T-helper 9 cell (primary cell): ENCODE data around the gene TGFBR2.
A peak's percentile ranks its signal among the peaks of the same experiment; 100 is the strongest.

Experiments
- DNase-seq: peaks from one replicate; pipeline ENCODE4 v3.0.0-alpha.2; 2020

Gene TGFBR2

DNA sequence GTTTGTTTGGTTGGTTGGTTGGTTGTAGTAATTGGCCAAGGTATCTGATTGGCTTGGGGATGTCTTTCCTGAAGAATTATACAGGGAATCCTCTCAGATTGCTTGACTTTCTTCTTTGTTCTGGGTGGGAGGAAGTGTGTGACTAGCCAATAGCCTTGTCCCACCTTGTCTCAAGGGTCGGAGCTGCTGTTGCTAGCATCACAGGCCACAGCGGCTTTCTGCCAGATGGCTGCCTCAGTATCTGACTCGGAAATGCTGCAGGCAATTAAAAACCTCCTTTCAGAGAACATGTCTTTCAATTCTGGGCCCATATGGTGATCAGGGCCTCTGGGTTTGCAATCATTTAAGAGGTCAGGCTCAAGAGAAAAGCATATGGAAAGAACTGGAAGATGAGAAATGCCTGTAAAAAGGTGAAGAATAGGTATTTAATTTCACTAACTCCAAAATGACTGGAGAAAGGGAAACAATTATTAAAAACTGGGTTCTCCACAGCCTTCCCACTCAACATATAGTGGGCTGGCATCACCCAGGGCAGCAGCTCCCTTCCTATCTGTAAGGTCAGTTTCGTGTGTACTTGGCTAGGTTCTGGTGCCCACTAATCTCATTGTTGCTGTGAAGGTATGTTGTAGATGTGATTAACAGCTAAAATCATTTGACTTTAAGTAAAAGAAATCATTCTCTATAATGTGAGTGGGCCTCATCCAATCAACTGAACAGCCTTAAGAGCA lies 32.4 kb downstream of the TGFBR2 start:
- DNase-seq: no peak

DNA sequence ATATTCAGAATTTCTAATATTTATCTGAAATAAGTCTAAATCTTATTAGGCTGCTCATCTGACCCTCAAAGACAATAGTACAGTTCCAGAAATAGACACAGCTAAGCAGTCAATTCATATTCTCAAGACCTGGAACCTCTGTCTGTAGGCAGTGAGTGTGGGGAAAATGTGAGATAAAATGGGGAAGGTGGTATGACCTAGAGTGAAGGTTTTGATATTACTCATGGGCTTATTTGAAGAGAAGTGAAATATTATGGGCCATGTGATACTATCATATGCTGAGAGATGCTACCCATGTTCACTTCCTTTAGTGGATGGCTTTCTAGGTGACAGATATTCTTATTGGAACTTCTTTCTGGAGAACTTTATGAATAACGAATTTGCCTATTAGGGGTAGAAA lies 33.5 kb downstream of the TGFBR2 start:
- DNase-seq: no peak

DNA sequence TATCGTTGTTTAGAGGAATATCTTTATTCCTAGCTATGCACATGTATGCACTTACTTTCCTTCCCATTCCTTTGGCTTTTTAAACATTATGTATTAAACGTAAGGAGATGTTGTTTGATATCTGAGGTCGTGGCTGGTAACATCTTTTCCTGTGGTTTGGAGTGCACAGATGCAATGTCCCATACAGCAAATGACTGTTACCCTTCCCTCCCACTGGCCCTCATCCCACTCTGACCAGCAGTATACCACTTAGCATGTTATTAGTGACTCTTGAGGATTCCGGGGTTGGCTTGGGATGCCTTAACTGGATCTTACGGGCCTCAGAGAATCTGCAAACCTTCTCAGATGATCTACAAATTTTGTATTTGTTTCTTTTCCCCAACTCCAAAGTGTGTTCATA lies 34.5 kb downstream of the TGFBR2 start:
- no peak for DNase-seq

DNA sequence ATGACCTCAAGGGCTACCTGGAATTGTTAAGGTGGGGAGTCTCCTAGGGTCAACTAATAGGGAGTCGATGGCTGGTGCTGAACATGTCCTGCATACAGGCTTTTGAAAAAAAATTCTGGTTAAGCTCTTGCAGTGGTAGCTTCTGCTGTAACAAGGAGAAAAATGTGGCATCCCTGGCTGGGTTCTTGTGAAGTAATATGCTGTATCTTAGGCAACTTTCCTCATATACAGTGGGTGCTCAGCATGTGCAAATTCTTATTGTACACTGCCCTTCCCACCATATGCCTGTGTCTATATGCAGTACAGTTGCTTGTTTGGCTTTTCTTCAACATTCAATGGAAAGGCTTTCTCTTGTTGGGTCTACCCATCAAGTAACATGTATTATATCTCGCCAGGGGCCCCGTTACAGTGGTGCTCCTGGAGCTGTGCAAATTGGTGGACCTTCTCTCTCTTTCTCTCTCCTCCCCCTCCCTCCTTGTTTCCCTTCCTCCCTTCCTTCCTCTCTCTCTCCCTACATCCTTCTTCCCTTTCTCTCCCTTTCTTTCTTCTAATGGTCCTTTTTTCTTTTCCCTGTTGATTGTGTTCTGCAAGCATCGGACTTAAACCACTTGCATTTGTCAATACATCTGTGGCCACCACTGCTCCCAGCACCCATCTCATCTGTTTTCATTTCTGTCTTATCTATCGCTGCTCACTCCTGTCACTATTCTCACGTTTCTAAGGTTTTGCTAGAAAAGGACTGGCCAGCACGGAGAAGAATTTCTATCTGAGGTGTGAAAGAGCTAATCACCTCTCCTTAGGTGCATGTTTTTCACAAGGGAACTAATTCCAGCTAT lies 35.2 kb downstream of the TGFBR2 start:
- DNase-seq: no peak

DNA sequence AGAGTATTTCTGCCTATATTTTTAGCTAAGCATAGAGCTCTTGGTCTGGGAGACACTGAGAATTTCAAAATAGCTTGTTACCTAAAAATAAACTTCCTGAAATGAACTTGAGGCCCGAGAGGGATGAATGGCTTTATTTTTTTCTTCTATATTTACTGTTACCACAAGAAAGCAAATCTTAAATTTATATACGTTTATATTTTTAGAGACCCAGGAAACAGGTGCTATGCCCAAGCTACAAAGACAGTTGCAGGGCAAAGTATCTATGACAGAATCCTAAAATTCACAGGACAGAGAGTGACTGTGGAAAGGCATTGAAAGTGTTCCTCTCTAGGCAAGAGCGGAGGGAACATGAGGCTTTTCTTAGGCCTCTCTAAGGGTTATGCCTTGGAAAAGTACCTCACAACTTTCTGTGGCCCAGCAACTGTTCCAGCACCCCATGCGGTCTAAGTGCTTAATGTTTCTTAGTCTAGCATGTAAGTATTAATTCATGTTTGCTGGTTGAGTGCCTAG lies 36.5 kb downstream of the TGFBR2 start:
- DNase-seq: no peak

DNA sequence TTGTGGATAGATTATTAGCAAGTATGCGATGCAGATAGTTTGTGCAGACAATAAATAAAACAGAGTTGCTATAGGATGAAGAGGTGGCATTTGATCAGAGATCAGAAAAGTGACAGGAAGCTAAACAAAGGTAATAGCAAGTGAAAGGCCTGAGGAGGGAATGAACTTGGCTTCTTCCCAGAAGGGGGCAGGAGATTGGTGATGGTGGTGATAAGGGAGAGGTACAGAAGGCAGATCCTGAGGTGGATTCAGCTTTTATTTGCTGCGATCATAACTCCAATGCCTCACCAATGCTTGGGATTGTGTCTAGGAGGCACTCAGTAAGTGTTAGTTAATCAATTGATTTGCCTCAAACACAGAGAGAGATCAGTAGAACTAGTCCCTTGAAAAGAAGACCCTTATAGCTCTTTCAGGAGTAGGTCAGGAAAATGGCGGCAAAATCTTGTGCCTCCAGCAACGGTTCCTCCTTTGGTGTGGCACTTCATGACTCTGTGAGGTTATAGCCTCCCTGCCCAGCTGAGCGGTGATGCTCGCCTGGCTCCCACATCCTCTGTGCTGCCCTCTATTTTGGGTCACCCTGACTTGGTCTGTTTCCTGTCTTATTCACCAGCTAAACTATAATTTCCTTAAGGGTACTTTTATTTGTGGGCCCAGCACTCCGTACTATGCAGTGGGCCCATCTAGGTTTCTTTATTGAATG lies 37.5 kb downstream of the TGFBR2 start:
- peak; percentile 33 for DNase-seq

DNA sequence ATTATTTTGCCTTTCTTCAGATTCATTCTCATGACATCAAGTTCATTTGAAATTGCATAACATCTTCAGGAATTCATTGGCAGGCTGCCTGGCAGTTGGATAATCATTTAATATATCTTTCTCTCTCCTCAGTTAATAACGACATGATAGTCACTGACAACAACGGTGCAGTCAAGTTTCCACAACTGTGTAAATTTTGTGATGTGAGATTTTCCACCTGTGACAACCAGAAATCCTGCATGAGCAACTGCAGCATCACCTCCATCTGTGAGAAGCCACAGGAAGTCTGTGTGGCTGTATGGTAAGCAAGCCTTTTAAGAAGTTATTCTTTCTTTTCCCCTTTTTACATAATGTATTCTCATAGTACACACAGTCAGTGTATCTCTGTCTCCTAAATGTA lies 38.2 kb downstream of the TGFBR2 start:
- DNase-seq: peak; percentile 32

DNA sequence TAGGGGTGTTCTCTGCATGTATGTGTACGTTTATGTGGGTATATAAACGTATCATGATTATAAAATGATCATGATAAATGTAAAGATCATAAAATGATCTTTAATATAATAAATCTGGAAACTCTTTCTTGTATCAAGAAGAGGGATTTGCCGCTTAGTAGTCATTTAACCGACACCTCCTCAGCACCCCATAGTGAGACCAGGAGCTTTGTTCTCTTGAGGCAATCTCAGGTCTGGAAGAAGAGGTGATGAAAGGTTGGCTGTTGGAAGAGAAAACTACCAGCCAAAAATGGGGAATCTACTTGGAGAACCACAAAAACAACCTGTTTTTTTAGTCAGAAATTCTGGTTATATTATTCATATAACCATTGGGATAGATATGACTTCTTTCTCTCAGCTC lies 38.7 kb downstream of the TGFBR2 start:
- DNase-seq: no peak

DNA sequence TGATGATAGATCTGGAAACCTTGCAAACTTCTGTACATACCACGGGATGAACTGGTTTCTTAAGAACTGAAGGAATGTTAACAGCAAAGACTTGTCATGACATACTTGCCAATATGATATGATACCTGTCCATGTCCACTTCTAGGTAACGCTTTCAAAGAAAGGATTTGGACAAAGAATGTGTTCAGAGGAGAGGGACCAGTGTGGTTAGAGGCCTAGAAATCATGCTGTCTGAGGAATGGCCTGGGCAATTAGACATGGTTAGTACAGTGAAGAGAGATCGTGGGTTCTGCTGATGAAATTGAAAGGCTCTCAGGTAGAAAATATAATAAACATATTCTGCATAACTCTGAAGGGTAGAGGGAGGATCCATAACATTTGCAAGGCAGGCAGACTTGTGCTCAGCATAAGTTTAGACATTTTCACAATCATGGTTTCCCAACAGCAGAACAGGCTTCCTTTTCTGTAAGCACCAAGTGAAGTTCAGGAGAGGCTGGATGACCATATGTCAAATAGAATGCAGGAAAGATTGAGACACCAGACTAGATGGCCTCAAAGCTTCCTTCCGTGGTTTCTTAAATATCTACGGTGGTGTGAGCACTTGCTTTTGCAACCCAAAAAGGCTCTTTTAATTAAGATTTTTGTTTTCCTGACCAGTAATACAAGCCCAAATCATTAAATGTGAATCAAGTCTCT lies 39.9 kb downstream of the TGFBR2 start:
- DNase-seq: no peak

DNA sequence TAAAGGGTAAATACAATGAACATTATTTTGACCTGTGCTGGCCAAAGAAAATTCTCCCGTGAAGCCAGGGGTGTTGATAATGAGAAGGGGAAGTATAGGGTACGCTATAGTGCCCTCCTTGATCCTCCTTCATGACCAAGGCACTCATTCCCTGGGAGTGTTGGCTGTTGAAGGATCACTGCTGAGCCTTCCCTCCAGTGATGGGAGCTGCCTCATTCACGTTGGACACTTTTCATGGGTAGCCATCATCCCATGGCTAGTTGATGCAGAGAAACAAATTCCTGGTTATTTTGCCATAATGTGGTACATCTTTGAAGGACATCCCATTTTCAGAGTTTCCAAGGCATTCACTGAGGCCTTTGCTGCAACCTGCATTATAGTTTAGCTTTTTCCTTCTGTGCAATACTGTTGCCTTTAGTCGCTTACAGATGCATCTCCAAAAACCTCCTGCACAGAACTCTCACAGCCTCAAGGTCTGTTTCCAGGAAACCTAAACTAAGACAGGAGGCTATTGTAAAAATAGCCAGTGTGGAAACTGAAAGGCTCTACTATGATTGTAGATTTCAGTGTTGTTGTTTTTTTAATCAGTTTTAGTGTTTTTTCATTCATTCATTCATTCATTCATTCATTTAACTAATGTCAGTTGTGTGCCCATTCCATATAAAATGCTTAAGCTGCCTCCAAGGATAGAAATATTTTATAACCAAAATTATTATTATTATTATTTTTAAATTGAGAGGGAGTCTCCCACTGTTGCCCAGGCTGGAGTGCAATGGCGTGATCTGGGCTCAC lies 40.8 kb downstream of the TGFBR2 start:
- DNase-seq: no peak

DNA sequence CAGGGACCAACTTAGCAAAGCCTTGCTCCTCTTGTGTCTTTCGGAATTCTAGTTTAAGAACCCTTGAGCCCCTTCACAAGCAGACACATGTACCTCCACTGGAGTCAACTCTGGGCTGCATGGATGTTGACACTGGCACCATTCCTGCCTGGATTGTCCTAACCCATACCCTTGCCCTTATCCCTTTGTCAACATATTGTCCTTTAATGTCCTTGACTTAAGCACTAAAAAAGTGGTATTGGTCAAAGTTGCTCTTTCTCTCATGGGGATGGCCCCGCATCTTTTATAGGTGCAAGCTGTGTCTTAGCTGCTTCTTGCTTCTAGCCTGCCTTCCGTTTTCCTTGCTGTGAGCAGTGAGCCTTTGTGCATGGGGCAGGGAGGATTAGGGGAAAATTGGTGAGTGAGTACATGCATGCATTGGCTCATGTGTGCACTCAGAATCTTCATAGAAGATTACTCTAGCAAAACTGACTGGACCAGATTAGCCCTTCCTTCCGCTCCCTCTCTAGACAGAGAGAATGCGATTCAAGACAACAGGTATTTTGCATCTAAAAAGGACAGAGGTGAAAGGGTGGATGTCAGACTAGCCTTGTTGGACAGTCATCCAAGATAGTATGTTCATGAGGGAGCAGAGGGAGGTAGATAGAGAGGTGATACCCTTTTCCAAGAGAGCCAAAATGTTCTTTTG lies 42.4 kb downstream of the TGFBR2 start:
- DNase-seq: no peak

DNA sequence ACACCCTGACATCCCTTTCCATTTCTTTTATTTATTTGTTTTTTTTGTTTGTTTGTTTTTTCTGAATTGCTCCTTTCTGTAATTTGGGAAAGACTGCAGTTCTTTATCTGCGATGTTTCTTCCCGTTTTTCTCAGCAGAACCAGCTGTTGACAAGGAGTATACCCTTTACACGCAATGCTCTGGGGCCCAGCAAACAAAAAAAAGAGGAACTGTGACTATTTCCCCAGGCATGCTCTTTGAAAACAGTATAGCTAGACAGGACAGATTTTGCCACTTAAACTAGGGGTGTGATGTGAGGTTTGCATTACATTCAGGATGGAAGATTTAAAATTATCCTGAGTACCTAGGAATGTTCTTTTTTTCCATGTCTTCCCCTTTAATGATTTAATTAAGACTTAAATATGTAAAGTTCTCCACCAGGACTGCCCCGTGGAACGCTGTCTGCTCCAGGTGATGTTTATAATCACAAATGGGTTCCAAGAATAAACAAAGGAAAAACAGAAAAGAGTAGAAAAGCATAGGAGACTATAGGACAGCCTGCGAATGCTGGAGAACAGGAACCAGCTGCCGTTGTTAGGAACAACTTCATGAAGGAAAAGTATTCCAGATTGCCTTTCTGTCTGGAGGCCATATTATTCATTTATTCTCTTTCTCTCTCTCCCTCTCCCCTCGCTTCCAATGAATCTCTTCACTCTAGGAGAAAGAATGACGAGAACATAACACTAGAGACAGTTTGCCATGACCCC lies 43.3 kb downstream of the TGFBR2 start:
- no peak for DNase-seq

DNA sequence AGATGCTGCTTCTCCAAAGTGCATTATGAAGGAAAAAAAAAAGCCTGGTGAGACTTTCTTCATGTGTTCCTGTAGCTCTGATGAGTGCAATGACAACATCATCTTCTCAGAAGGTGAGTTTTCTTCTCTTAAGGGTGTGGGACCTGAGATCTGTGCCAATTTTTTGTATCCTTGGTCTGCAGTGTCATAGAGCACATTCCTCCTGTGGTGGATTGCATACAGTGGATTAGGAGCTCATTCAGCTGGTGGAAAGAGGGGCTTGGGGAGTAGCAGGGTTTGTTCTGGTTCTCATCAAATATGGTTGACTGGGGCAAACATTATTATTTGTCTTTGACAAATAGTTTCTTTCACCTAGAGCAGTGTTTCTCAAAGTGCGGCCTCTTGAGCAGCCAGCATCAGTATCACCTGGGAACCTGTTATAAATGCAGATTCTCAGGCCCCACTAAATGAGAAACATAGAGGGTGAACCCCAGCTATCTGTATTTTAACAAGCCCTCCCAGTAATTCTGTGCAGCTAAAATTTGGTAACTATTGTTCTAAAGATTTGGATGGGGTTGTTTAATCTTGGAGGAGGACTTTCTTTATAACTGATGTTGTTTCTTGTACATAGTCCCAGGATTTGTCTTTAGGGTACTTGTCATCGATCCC lies 44.1 kb downstream of the TGFBR2 start:
- no peak for DNase-seq

DNA sequence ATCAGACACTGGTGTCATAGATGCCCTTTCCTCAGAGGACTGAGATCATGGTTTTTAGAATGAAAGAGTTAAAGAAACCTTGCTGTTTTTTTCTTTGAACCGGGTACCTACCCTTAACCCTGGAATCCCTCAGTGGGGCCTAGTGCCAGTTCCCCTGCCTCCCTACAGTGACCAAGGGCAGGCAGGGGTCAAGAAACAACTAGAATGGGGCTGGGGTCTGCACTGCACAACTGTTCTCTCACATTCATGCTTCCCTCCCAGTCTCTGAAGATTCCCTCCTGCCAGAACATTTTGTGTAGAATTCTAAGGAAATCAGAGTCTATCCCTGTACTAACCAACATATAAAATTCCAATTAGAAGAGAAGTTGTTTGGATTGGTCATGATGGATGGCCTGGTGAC lies 47.9 kb downstream of the TGFBR2 start:
- no peak for DNase-seq

DNA sequence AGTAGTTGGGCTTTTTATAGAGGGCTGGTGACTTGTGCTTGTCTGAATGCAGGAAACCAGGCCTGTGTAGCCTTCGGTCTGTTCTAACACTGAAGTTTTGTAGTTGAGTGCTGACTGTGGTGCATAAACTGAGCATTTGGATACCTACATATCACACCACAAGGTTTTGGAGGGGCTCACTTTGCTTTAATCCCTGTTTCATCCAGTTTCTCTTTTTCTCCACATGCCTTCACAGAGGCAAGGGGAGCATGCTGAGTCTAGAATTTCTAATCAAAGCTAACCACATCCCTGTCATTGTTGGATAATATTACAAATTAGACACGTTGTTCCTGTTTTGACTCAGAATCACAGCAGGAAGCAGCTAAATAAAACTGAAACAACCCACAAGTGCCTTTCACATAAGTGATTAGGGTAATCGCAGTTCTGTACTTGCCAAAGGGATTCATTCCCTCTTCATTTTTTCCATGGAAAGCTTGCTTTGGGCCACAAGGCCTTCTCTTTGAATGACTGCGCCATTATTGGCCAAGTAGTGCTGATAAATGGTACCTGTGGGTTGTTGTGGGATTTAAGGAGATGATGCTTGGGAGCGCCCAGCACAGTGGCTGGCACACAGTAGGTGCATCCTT lies 48.9 kb downstream of the TGFBR2 start:
- no peak for DNase-seq

DNA sequence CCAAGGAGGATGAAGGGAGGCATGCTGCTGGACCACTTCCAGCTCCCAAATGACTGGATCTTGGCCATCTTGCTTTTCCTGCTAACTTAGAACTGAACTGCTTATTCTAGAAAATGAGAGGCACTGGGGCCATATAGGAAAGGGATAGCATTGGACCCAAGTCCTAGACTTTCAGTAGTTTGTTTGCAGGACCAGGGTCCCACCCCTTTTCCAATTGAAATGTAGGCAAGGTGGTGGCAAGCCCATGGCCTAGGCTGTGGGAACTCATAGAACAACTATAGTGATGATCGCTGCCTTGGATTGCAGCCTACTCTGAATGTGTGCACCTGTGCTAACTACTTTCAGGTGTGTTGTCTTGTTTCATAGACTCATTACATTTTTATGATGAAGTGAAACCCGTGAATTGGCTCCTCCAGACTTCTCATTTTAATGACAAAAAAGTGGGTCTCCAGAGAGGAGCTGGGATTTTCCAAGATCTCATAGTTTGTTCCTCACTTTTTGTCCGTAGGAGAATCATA lies 50.3 kb downstream of the TGFBR2 start:
- no peak for DNase-seq

DNA sequence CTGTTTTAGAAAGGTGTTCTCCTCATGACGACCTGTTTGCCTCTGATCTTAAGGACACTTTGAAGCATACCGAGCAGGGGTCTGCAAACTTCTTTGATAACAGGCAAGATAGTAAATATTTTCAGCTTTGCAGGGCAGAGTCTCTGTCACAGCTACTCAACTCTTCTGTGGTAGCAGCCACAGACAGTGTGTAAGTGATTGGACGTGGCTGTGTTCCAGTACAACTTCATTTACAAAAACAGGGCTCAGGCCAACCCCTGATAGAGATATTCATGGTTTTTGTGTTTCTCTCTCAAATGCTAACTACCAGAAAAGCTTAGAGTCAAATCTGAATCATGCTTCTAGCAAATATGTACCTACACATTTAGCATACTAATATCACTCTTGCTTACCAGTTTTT lies 51.5 kb downstream of the TGFBR2 start:
- DNase-seq: no peak

DNA sequence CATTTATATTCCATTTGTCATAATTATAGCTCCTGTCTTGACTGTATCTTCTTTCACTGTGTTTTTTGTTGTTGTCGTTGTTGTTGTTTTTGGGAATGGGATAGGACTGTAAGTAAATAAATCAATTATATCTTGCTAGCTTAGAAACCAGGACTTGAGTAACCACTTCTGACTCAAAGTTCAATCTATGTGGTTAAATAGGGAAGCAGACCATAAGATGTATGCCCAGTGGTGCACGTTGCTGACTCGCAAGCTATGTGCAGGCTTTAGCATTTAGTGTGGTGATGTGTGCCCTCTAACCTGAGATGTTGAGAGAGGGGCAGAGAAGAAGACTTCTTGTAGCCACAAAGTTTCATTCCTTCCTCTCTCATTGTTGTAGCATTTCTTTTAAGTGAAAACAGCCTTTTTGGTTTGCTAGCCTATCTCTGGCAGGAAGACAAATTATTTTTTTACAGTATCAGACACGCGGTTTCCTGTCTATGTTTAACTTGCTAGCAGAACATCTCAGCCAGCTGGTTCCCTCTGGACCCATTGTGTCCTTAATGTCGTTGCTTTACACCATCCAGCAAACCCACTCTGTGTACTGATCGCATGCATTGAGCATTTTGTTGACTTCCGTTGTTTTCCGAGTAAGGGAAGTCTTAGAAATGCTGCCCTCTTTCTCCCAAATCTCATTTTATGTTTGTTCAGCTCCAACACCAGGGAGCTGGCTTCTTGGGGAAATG lies 52.1 kb downstream of the TGFBR2 start:
- peak; percentile 20 for DNase-seq
